OCI-LY7 (cell line): ENCODE results near the gene FZD10.

Source experiments
- CTCF ChIP-seq: fragments of 200-600 bp; sonication (generic); conservative IDR thresholded peaks from 2 replicates; pipeline ENCODE4 v1.5.1; 2014; ENCODE audit warnings: mild to moderate bottlenecking, antibody characterized with exemption, low read length, moderate library complexity, mixed read lengths
- EZH2phosphoT487 ChIP-seq: fragments of 200-600 bp; sonication (generic); IDR thresholded peaks from 2 replicates; pipeline ENCODE4 v1.6.1; 2018; ENCODE audit warnings: low read depth, borderline replicate concordance, mild to moderate bottlenecking, mixed run types, antibody characterized with exemption, low read length, moderate library complexity, mixed read lengths

GRCh38 chr12:130121226-130122000 is 40.9 kb upstream of the FZD10 start:
- TF ChIP-seq CTCF (no peak), EZH2phosphoT487 (no peak)
